A673 (cell line): ENCODE results near the gene ABCC9.

Experiments used
- EZH2 ChIP-seq: fragments of 200-600 bp; sonication (generic); IDR thresholded peaks from 2 replicates; pipeline ENCODE4 v1.6.1; 2017; ENCODE audit warnings: borderline replicate concordance, low read depth, mild to moderate bottlenecking, mixed read lengths, antibody characterized with exemption, low read length; ENCODE audit not compliant: poor library complexity, severe bottlenecking
- TF ChIP-seq, protein P1 (sequence below): fragments of 300-800, 200-600 bp; sonication (generic); conservative IDR thresholded peaks from 2 replicates; pipeline ENCODE4 v1.5.1; 2017; ENCODE audit warnings: low read depth, mild to moderate bottlenecking, antibody characterized with exemption, low read length, moderate library complexity, mixed read lengths

GRCh38 chr12:21788089-21788983 is 152.9 kb downstream of the ABCC9 start:
- TF ChIP-seq, protein P1, sequence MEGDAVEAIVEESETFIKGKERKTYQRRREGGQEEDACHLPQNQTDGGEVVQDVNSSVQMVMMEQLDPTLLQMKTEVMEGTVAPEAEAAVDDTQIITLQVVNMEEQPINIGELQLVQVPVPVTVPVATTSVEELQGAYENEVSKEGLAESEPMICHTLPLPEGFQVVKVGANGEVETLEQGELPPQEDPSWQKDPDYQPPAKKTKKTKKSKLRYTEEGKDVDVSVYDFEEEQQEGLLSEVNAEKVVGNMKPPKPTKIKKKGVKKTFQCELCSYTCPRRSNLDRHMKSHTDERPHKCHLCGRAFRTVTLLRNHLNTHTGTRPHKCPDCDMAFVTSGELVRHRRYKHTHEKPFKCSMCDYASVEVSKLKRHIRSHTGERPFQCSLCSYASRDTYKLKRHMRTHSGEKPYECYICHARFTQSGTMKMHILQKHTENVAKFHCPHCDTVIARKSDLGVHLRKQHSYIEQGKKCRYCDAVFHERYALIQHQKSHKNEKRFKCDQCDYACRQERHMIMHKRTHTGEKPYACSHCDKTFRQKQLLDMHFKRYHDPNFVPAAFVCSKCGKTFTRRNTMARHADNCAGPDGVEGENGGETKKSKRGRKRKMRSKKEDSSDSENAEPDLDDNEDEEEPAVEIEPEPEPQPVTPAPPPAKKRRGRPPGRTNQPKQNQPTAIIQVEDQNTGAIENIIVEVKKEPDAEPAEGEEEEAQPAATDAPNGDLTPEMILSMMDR = no peak
- TF ChIP-seq EZH2 = no peak
